Neuron (in vitro differentiated cells): ENCODE measurements around the gene SHF.

ENCODE experiments used
- H2AFZ ChIP-seq: one replicate; pipeline ENCODE4 v1.6.1; 2013; ENCODE audit warnings: low read depth, mild to moderate bottlenecking, inconsistent platforms, low read length, moderate library complexity
- H3K27me3 ChIP-seq: one replicate; pipeline ENCODE4 v1.6.1; 2013; ENCODE audit warnings: low read length; ENCODE audit not compliant: insufficient read depth
- H3K36me3 ChIP-seq: one replicate; pipeline ENCODE4 v1.6.1; 2013; ENCODE audit warnings: low read length; ENCODE audit not compliant: insufficient read depth
- H3K4me1 ChIP-seq: one replicate; pipeline ENCODE4 v1.6.1; 2013; ENCODE audit warnings: low read length; ENCODE audit not compliant: insufficient read depth
- H3K4me3 ChIP-seq: 2 replicates; pipeline ENCODE4 v1.5.1; 2013; ENCODE audit warnings: mild to moderate bottlenecking, low read length, moderate library complexity
- H3K9me3 ChIP-seq: one replicate; pipeline ENCODE4 v1.6.1; 2013; ENCODE audit warnings: low read length

SHF gene

GRCh38 chr15:45171912-45172311 lies 15.9 kb downstream of the SHF start:
- H2AFZ ChIP-seq: no peak overlapping the region
- H3K36me3 ChIP-seq: peaks cover 50% of the 10 kb centered on the region

DNA sequence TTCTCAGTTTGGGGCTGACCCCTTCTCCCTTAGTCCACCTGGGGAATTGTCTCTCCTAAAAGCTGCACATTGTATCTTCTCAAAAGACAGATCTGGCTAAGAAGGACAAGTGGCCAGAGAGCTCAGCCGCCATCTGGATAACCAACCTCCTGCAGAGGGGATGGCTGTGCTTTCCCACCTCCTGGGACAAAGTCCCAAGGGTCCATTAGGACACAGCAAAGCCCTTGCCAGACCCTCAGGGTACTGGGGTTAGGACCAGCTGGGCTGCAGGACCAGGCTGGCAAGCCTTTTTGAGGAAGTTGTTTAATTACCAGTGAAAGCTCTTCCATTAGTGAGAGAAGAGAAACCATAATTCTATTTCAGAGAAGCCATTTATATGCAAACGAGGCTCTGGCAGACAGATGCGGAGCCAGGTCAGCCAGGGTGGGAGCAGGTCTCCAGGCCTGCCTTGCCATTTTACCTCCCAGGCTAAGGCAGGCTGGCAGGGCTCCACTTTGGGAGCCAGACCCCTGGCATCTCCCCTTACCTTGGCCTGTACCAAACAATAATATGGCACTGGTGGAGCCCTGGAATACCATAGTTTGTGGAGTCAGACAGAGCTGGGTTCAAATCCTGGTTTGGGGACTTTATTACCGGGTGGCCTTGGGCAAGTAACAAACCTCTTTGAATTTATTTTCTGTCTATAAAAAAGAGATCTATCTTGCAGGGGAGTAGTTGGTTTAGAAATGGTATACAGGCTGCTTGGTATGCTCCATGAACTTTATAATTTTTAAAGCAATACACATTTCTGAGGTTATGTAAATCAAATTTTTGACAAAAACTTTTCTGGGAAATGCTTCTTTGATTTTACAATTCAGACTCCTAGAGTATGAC lies 17.9 kb downstream of the SHF start:
- H3K9me3 ChIP-seq: no peaks in the 10 kb centered on the region
- no peak overlapping the region for H2AFZ ChIP-seq
- H3K4me1 ChIP-seq: peaks cover 3% of the 10 kb centered on the region
- H3K27me3 ChIP-seq: no peaks in the 10 kb centered on the region
- H3K36me3 ChIP-seq: peaks cover 33% of the 10 kb centered on the region
- H3K4me3 ChIP-seq: no peak overlapping the region

More at GRCh38 chr15:45171912-45172311, 15.9 kb downstream of the SHF start:
- Histone ChIP-seq H3K9me3 (no peaks in the 10 kb centered on the region), H3K4me1 (no peaks in the 10 kb centered on the region), H3K27me3 (no peaks in the 10 kb centered on the region), H3K4me3 (no peak overlapping the region)

DNA sequence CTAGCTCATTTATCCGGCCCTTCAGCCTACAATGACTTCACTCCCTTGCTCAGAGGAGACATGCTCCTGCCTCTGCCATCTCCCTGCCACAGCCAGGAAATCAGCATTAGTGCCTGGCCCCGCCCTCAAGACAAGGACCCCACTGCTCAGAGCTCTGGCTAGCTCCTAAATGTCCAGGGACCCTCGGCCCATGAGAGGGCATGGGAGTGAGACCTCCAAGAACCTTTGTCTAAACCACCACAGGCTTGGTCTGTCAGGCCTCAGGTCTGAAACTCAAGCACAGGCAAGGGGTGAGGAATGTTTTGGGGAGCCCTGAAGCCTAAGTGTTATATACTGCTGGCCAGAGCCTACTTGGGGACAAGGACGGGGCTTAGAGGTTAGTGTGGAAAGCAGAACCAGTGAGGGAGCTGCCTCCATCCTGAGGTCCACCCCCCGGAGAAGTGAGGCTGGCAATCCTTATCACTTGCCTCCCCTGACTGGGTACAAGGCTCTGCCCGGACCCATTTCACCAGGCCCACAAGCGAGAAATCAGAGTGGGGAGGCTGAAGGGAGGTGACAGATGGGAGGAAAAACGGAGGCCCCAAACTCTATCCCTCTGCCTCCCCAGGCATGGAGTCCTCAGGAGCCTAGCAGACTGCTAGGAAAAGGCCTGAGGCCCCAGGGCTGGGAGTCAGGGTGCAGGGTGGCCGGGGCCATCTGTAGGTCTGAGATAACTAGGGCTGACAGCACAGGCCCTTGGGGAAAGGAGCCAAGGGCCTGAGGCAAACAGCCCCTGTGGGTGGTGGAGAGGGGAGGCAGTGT lies 18.8 kb downstream of the SHF start:
- no peak overlapping the region for H2AFZ ChIP-seq
- H3K9me3 ChIP-seq: no peaks in the 10 kb centered on the region
- peaks cover 24% of the 10 kb centered on the region for H3K36me3 ChIP-seq
- H3K4me1 ChIP-seq: peaks cover 3% of the 10 kb centered on the region
- H3K4me3 ChIP-seq: no peak overlapping the region
- no peaks in the 10 kb centered on the region for H3K27me3 ChIP-seq

- peaks cover 3% of the 10 kb centered on the region for H3K4me1 ChIP-seq
- H3K9me3 ChIP-seq: no peaks in the 10 kb centered on the region
- H3K27me3 ChIP-seq: no peaks in the 10 kb centered on the region
- H3K36me3 ChIP-seq: peaks cover 17% of the 10 kb centered on the region
- H3K4me3 ChIP-seq: no peak overlapping the region
- no peak overlapping the region for H2AFZ ChIP-seq
Measured at GRCh38 chr15:45168286-45168685, 19.5 kb downstream of the SHF start.

GRCh38 chr15:45167631-45168205 lies 20.0 kb downstream of the SHF start:
- Histone ChIP-seq H3K9me3 (no peaks in the 10 kb centered on the region), H3K4me3 (peak overlapping the region; percentile 44), H3K4me1 (peaks cover 3% of the 10 kb centered on the region), H3K27me3 (no peaks in the 10 kb centered on the region), H3K36me3 (peaks cover 14% of the 10 kb centered on the region), H2AFZ (peak overlapping the region; percentile 71)

DNA sequence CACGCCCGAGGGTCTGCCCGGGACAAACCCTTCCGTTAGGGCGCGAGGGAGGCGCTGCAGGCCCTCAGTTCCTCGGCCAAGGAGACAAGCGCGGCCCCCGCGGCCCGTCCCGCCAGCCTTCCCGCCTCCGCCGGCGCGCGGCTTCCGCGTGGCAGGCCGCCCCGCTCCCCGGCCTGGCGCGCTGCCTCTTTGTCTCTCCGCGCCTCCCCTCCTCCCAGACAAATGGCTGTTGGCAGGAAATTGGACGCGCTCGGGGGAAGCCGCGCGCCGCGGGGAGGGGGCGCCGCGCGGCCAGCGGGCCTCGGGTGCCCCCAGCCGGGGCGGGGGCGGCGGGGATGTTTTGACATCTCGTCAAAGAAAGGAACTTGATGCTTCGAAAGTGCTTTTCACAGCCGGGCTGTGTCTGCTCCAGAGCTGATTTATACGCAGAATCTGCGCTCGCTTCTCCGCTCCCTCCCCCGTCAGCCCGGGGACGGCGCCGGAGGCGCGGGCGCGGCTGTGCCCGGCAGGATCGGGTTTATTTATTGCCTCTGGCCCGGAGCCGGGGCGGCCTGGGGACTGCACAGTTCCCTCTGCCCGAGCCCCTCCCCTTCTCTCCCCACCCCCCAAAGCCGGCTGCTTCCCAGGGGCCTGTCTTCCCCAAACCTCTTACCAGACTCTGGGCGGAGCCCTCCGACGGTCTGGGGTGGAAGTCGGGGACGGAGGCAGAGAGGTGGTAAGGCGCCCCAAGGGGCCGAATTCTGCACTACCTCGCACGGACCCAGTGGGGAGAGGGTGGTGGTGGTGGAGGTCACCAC lies 20.7 kb downstream of the SHF start:
- peaks cover 3% of the 10 kb centered on the region for H3K4me1 ChIP-seq
- H3K36me3 ChIP-seq: peaks cover 13% of the 10 kb centered on the region
- no peaks in the 10 kb centered on the region for H3K27me3 ChIP-seq
- H3K4me3 ChIP-seq: peak overlapping the region; percentile 44
- H3K9me3 ChIP-seq: no peaks in the 10 kb centered on the region
- peak overlapping the region; percentile 71 for H2AFZ ChIP-seq

DNA sequence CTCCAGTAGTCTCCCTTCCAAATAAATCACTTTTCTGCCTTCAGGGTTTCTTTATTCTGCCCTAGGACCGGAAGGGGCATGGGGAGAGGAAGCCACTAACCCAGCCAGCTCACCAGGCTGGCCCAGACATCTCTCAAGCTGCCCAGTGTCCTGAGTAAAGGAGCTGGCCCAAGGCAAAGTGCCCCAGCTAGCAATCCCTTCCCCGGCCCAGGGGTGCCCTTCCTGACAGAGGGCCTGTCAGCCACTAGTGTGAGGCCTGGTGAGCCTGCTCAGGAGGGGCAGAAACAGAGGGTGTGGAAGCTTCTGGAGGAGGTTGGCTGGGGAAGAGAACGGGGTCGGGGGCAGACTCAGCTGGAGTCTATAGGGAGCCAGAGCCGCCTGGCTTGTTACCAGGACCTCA lies 22.2 kb downstream of the SHF start:
- H3K36me3 ChIP-seq: peaks cover 3% of the 10 kb centered on the region
- no peak overlapping the region for H2AFZ ChIP-seq
- no peaks in the 10 kb centered on the region for H3K9me3 ChIP-seq
- no peaks in the 10 kb centered on the region for H3K27me3 ChIP-seq
- H3K4me1 ChIP-seq: peaks cover 3% of the 10 kb centered on the region
- H3K4me3 ChIP-seq: no peak overlapping the region

DNA sequence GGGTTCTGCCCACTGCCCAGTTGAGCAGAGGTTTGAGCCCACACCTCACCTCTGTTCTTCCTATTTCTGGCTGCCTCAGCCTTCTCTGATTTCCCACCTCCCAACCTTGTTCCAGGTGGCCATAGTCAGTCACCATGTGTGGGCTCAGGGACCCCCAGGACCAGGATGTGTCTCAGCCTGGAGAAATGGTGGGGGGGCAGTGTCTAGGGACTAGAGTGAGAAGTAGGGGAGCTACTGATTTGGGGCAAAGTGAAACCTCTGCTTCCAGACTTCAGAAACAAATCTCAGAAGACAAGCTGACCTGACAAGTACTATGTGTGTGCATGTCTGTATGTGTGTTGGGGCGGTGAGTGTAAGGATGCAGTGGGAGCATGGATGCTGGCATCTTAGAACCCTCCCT lies 22.9 kb downstream of the SHF start:
- Histone ChIP-seq H3K27me3 (no peaks in the 10 kb centered on the region), H2AFZ (no peak overlapping the region), H3K4me3 (no peak overlapping the region), H3K9me3 (no peaks in the 10 kb centered on the region), H3K36me3 (peaks cover 3% of the 10 kb centered on the region), H3K4me1 (peaks cover 3% of the 10 kb centered on the region)

DNA sequence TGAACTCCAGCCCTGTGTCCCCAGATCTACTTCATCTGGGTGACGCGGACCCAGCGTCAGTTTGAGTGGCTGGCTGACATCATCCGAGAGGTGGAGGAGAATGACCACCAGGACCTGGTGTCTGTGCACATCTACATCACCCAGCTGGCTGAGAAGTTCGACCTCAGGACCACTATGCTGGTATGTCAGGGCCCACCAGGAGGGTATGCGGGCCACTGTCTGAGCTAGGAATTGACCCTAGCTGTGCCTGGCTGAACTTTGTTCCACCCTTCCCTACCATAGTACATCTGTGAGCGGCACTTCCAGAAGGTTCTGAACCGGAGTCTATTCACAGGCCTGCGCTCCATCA lies 24.3 kb downstream of the SHF start:
- H3K9me3 ChIP-seq: no peaks in the 10 kb centered on the region
- peaks cover 3% of the 10 kb centered on the region for H3K36me3 ChIP-seq
- H3K27me3 ChIP-seq: no peaks in the 10 kb centered on the region
- H3K4me3 ChIP-seq: no peak overlapping the region
- no peak overlapping the region for H2AFZ ChIP-seq
- H3K4me1 ChIP-seq: peaks cover 3% of the 10 kb centered on the region

GRCh38 chr15:45162771-45163507 lies 24.8 kb downstream of the SHF start:
- H2AFZ ChIP-seq: no peak overlapping the region
- H3K27me3 ChIP-seq: no peaks in the 10 kb centered on the region
- H3K4me3 ChIP-seq: no peak overlapping the region
- no peaks in the 10 kb centered on the region for H3K36me3 ChIP-seq
- H3K4me1 ChIP-seq: peaks cover 8% of the 10 kb centered on the region
- H3K9me3 ChIP-seq: no peaks in the 10 kb centered on the region

DNA sequence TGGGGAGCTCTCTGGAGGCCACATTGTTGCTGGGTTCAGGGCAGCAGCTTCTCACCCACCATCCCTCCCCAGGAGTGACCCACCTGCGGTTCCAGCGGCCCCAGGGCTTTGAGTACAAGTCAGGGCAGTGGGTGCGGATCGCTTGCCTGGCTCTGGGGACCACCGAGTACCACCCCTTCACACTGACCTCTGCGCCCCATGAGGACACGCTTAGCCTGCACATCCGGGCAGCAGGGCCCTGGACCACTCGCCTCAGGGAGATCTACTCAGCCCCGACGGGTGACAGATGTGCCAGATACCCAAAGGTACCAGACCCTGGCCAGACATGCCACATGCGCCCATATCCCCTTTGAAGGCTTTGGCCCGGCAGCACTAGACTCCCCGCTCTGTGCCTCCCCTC lies 26.1 kb downstream of the SHF start:
- H3K27me3 ChIP-seq: no peaks in the 10 kb centered on the region
- H3K9me3 ChIP-seq: no peaks in the 10 kb centered on the region
- no peaks in the 10 kb centered on the region for H3K36me3 ChIP-seq
- H2AFZ ChIP-seq: no peak overlapping the region
- H3K4me1 ChIP-seq: peaks cover 17% of the 10 kb centered on the region
- no peak overlapping the region for H3K4me3 ChIP-seq

DNA sequence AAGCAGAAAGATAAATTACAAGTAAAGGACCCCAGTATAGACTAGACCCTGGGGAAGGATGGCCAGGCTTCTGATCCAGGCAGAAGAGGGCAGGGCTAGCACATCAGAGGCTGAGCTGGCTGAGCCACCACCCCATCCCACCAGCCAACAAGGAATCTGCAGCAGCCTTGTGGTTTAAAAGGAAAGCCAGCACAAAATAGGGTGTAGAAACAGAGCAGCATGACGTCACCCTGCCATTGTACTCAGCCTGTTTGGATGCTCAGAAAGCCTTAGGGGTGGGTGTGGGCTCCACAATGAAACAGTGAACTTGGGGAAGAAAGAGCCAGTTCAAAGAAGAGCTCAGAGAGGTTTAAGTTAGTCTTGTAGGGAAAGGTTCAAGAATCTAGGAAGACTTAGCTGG lies 29.8 kb downstream of the SHF start:
- Histone ChIP-seq H3K4me3 (no peak overlapping the region), H3K4me1 (peaks cover 14% of the 10 kb centered on the region), H3K27me3 (no peaks in the 10 kb centered on the region), H2AFZ (no peak overlapping the region), H3K36me3 (no peaks in the 10 kb centered on the region), H3K9me3 (no peaks in the 10 kb centered on the region)
